ENCODE measurements around the gene PAK4.

GRCh38 chr19:39085392-39085791 lies 40.2 kb upstream of the PAK4 start:
- no peak for TF ChIP-seq CTCF (IDR thresholded peaks at IDR 0.05)
- TF ChIP-seq POLR2A (IDR thresholded peaks at IDR 0.05), result no peak
